Kidney (tissue), 14 donors: Measurements from ENCODE around the gene PKN1. TPM values are rescaled to one million over a fixed set of nuclear protein-coding genes. Genes with fewer than 3 reads are reported as not detected.
A peak's percentile ranks its signal among the peaks of the same experiment; 100 is the strongest.
"Not testable (repeated sequence)": the region's sequence is repeated elsewhere in the genome, so short reads cannot be mapped to it uniquely, and the experiment has no call there.

Source experiments
- DNase-seq, 5 donors: peaks; one replicate each; pipeline ENCODE4 v3.0.0-alpha.2; 2013 to 2020
- FAIRE-seq: peaks from 2 replicates; lab custom pipeline; 2012; peaks lifted over from hg19 to GRCh38; lab: Jason Lieb, UNC
- H3K27ac ChIP-seq, 2 donors: one replicate each; pipeline ENCODE4 v1.7.0; 2013; ENCODE audit warnings: low read depth in 2 of 2, low read length in 2 of 2, inconsistent platforms in 1 of 2
- H3K27me3 ChIP-seq: one replicate; pipeline ENCODE4 v1.7.1; 2013; ENCODE audit warnings: low read length, inconsistent platforms; ENCODE audit not compliant: control insufficient read depth, insufficient read depth
- H3K36me3 ChIP-seq, 3 donors: one replicate each; pipeline versions ENCODE4 v1.7.0 to v1.7.1; 2013; ENCODE audit warnings: low read length in 3 of 3, control low read depth in 1 of 3, inconsistent platforms in 1 of 3; ENCODE audit not compliant: insufficient read depth in 3 of 3, control insufficient read depth in 2 of 3
- H3K4me1 ChIP-seq, 3 donors: one replicate each; pipeline versions ENCODE4 v1.7.0 to v1.7.1; 2013; ENCODE audit warnings: low read length in 3 of 3, inconsistent platforms in 1 of 3, low read depth in 1 of 3; ENCODE audit not compliant: control insufficient read depth in 2 of 3, insufficient read depth in 2 of 3
- H3K4me3 ChIP-seq, 3 donors: one replicate each; pipeline versions ENCODE4 v1.7.0 to v1.8.1; 2013; ENCODE audit warnings: low read length in 3 of 3, control low read depth in 1 of 3, inconsistent platforms in 1 of 3
- H3K9ac ChIP-seq, 3 donors: one replicate each; pipeline versions ENCODE4 v1.7.0 to v1.7.1; 2013; ENCODE audit warnings: low read length in 3 of 3, control low read depth in 1 of 3, inconsistent platforms in 1 of 3
- H3K9me3 ChIP-seq, 3 donors: one replicate each; pipeline versions ENCODE4 v1.7.0 to v1.7.1; 2013; ENCODE audit warnings: low read length in 3 of 3, control low read depth in 1 of 3, inconsistent platforms in 1 of 3; ENCODE audit not compliant: control insufficient read depth in 2 of 3, insufficient read depth in 1 of 3
- intact Hi-C: fragments of 100-400 bp; cut with DNase I; formaldehyde crosslinking; loops from one replicate; pipeline ENCODE4 v1.11.1; 2022
- polyA plus RNA-seq: library from polyadenylated mRNA; stranded (reverse); fragments of 350-450 nt; fragmentation: Illumina TruSeq; extraction: RNeasy Lipid Tissue Mini Kit (QIAGEN cat#74804); gene quantifications from one replicate; pipeline ENCODE4 v1.2.3, GENCODE V29; 2014; ENCODE audit warnings: low read depth, low replicate concordance; ENCODE audit not compliant: insufficient read depth
- total RNA-seq: library from RNA; stranded (reverse); fragmentation: NEBNext Ultra II Directional; extraction: Animal tissue kit (Norgen Biotek cat#: 25700); gene quantifications from one replicate; pipeline ENCODE4 v1.2.1, GENCODE V29; 2021
- TF ChIP-seq, protein P1 (sequence below): IDR thresholded peaks from 3 replicates; pipeline ENCODE4 v1.5.1; 2012; ENCODE audit warnings: mild to moderate bottlenecking, moderate library complexity, borderline replicate concordance; ENCODE audit not compliant: insufficient read depth; ENCODE audit errors: extremely low read depth
- donor health status: control.
- donor health status: control.
- donor health status: control.
- donor health status: control.
- donor health status: control.
- donor health status: DM: yes; HTN: yes; CAD: no.
- donor health status: Normal renal cell carcinoma (clear cell type).

The PKN1 gene
- total and polyA plus RNA-seq, 2 donors from 2014 or later, result 67.7 to 103 TPM

DNA sequence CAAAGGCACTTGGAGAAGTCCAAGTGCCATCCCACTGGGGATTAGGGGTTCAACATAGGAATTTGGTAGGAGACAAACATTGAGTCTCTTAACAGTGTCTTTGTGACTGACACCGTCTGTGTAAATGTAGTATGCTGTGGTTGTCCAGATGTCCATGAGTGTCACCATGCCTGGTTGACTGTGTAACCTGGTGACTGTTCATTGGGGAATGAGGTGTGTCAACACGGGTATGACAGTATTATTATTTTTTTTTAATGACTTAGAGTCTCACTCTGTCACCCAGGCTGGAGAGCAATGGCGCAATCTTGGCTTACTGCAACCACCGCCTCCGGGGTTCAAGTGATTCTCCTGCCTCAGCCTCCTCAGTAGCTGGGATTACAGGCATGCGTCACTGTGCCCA lies 16.2 kb downstream of the PKN1 start:
- intact Hi-C loops, result no loop called here
- no peaks in the 10 kb centered on the region for H3K9me3 ChIP-seq
- H3K9ac ChIP-seq, result no peak overlapping the region
- no peaks in the 10 kb centered on the region for H3K4me1 ChIP-seq
- TF ChIP-seq, protein P1, sequence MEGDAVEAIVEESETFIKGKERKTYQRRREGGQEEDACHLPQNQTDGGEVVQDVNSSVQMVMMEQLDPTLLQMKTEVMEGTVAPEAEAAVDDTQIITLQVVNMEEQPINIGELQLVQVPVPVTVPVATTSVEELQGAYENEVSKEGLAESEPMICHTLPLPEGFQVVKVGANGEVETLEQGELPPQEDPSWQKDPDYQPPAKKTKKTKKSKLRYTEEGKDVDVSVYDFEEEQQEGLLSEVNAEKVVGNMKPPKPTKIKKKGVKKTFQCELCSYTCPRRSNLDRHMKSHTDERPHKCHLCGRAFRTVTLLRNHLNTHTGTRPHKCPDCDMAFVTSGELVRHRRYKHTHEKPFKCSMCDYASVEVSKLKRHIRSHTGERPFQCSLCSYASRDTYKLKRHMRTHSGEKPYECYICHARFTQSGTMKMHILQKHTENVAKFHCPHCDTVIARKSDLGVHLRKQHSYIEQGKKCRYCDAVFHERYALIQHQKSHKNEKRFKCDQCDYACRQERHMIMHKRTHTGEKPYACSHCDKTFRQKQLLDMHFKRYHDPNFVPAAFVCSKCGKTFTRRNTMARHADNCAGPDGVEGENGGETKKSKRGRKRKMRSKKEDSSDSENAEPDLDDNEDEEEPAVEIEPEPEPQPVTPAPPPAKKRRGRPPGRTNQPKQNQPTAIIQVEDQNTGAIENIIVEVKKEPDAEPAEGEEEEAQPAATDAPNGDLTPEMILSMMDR, result no peak
- peaks cover 6 to 36% (median 26%) of the 10 kb centered on the region in 3 donors for H3K36me3 ChIP-seq
- DNase-seq, result no peak
- no peaks in the 10 kb centered on the region for H3K27me3 ChIP-seq
- H3K27ac ChIP-seq, result no peak overlapping the region
- no peak overlapping the region for H3K4me3 ChIP-seq
- FAIRE-seq, result no peak

DNA sequence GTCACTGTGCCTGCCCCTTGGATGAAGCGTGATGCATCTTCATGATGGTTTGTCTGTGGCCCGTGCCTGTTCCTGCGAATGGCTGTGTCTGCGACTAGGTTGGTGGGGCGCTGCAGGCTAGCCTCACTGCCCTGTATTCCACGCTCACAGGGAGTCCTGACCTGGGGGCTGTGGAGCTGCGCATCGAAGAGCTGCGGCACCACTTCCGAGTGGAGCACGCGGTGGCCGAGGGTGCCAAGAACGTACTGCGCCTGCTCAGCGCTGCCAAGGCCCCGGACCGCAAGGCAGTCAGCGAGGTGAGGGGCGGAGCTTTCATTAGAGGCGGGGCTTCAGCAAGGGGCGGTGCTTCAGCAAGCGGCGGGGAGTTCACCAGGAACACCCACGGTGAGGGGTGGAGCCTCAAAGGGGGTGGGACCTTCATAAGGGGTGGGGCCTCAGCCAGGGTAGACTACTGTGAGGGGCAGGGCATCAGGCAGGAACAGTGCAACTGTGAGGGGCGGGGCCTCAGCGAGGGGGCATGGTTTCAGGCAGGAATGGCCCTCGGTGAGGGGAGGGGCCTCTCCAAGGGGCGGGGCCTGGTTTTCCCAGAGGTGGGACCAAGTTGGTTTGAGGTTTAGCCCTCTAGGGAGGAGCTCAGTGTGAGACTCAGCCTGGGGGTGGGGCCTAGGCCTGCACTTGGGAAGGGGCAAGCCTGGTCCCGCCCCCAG lies 17.2 kb downstream of the PKN1 start:
- H3K4me3 ChIP-seq, result no peak overlapping the region
- DNase-seq (peak in 1 of 5 donors; percentile 74), FAIRE-seq (no peak)
- peaks cover 3 to 33% (median 21%) of the 10 kb centered on the region in 3 donors for H3K36me3 ChIP-seq
- H3K9me3 ChIP-seq, result no peaks in the 10 kb centered on the region
- no peaks in the 10 kb centered on the region for H3K4me1 ChIP-seq
- intact Hi-C loops, result no loop called here
- H3K9ac ChIP-seq, result no peak overlapping the region
- H3K27me3 ChIP-seq, result no peaks in the 10 kb centered on the region
- H3K27ac ChIP-seq, result no peak overlapping the region
- TF ChIP-seq, protein P1, result no peak

DNA sequence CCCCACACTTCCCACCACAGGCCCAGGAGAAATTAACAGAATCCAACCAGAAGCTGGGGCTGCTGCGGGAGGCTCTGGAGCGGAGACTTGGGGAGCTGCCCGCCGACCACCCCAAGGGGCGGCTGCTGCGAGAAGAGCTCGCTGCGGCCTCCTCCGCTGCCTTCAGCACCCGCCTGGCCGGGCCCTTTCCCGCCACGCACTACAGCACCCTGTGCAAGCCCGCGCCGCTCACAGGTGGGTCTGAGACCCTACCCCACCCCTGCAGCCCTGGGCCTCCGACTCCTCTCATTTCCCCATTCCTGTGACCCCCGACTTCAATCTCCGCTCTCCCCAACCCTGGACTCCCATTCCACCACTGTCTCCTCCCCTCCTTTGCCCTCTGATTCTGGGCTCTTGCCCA lies 17.8 kb downstream of the PKN1 start:
- DNase-seq (no peak), FAIRE-seq (no peak)
- Histone ChIP-seq H3K4me3 (no peak overlapping the region), H3K27ac (no peak overlapping the region), H3K27me3 (no peaks in the 10 kb centered on the region), H3K4me1 (no peaks in the 10 kb centered on the region), H3K36me3 (peaks cover 3 to 33% (median 21%) of the 10 kb centered on the region in 3 donors), H3K9me3 (no peaks in the 10 kb centered on the region), H3K9ac (no peak overlapping the region)
- intact Hi-C loops, result no loop called here
- TF ChIP-seq, protein P1, result no peak

DNA sequence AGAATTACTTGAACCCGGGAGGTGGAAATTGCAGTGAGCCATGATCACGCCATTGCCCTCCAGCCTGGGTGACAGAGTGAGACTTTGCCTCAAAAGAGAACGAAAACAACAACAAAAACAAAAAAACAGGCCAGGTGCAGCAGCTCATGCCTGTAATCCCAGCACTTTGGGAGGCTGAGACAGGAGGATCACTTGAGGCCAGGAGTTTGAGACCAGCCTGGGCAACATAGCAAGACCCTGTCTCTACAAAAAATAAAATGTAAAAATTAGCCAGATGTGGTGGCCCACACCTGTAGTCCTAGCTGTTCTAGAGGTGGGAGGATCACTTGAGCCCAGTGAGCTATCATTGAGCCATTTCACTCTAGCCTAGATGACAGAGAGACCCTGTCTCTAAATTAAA lies 19.2 kb downstream of the PKN1 start:
- H3K36me3 ChIP-seq, result peaks cover 3 to 22% (median 14%) of the 10 kb centered on the region in 3 donors
- H3K9me3 ChIP-seq, H3K27me3 ChIP-seq, H3K4me1 ChIP-seq, H3K9ac ChIP-seq, H3K27ac ChIP-seq, intact Hi-C loops, FAIRE-seq, DNase-seq, H3K4me3 ChIP-seq: not testable (repeated sequence)
